Stomach (tissue), 4 donors: ENCODE measurements around the gene CDC5L.

Experiments used
- CTCF ChIP-seq, 7 experiments: fragments of 450-650 bp in 4 of 7; fragments of 200-600 bp in 3 of 7; sonication (generic) in 3 of 7; IDR thresholded peaks; one replicate each; pipeline ENCODE4 v1.5.1; 2016 to 2019; ENCODE audit warnings: antibody characterized with exemption in 7 of 7, control low read depth in 2 of 7, mild to moderate bottlenecking in 1 of 7
- EP300 ChIP-seq: sonication (generic); formaldehyde crosslinking; IDR thresholded peaks from one replicate; pipeline ENCODE4 v1.6.1; 2017; ENCODE audit warnings: antibody characterized with exemption
- POLR2A ChIP-seq, 4 donors: fragments of 450-650 bp; IDR thresholded peaks; one replicate each; pipeline ENCODE4 v1.6.1; 2016; ENCODE audit warnings: antibody characterized with exemption in 4 of 4, control low read depth in 2 of 4, mild to moderate bottlenecking in 1 of 4, moderate library complexity in 1 of 4
- POLR2AphosphoS5 ChIP-seq, 3 donors: sonication (generic); formaldehyde crosslinking; IDR thresholded peaks; one replicate each; pipeline ENCODE4 v1.6.1; 2016; ENCODE audit warnings: antibody characterized with exemption in 3 of 3

DNA sequence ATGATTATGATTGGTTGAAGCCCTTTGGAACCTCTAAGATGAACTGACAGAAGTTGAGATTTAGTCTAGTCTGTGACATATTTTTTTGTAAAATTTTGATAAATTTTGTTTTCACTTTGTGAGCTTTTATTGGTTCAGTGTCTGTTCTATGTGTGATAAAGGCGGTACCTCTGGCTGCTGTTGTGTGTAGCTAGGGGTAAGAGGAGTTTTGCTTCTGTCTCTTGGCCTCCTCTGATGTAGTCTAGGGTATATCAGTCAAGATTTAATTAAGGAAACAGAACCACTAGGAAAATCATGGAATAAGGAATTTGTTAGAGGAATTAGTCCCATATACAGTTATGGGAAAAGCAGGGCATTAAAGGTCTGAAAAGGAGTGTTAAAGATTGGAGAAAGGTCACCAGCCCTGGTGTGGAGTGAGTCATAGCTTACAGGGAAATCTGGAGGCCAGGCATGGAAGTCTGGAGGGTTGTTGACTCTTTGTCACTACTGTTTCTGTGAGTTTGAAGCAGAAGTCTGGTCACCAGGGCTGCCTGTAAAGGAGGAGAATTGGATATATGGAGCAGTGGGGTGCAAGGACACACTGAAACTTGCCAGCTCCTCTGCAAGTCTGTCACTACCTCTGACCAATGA, 28.5 kb downstream of the CDC5L start:
- TF ChIP-seq CTCF (IDR thresholded peaks at IDR 0.05) = no peak
- TF ChIP-seq EP300 = no peak
- TF ChIP-seq POLR2A (IDR thresholded peaks at IDR 0.05) = no peak
- TF ChIP-seq POLR2AphosphoS5 (IDR thresholded peaks at IDR 0.05) = peak in 1 of 3 donors; percentile 57
